Central memory CD4-positive, alpha-beta T cell (primary cell): ENCODE results near the gene MAD1L1.

ENCODE experiments used
- DNase-seq: peaks from one replicate; pipeline ENCODE4 v3.0.0; 2022

The MAD1L1 gene

DNA sequence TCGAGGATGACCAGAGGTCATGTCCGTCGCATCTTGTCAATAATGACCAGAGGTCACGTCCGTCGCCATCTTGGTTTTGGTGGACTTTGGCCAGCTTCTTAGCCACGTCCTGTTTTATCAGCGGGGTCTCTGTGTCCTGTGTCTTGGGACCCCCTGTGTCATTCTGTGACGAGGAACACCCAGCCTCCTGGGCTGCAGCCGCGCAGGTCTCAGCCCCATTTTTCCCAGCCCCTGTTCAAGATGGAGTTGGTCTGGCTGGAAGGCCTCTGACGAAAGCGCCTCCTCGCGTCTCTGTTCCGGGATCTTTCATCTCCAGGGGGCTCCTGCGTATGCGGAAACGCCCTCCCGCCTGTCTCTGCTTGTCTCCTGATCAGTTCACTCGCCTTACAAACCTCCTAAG, 428.4 kb downstream of the MAD1L1 start:
- DNase-seq, result no peak

DNA sequence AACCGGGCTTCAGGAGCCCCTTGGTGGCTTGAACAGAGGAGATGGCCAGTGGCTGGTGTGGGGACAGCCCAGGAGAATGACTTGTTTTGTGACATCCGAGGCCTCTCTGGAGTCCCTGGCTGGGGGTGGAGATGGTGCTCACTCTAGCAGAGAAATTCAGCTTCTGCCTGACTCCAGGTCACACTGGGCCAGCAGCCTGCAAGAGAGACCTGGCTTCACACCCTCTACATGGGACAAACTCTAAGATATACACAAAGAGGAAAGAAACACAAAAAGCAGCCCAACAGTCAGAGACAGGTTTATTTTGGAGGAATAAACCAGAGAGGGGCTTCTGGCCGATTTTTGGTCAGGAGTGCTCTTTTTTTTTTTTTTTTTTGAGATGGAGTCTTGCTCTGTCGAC, 429.8 kb downstream of the MAD1L1 start:
- DNase-seq, result no peak

DNA sequence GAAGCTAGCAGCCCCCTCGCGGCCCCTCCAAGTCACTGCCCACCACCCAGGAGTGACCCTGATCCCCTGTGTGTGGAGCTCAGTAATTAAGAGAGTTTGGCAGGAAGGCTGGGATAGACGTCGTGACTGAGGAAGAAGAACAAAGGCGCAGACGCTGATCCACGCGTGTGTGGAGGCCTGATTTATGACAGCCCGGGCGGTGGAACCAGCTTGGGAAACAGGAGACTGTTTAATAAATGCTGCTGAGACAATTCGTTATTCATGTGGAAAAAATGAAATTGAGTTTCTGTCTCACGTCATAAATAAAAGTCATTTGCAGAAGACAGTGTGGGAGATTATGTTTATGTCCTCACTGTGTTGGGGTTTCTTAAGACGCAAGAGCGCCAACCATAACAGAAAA, 431.8 kb downstream of the MAD1L1 start:
- DNase-seq, result no peak

DNA sequence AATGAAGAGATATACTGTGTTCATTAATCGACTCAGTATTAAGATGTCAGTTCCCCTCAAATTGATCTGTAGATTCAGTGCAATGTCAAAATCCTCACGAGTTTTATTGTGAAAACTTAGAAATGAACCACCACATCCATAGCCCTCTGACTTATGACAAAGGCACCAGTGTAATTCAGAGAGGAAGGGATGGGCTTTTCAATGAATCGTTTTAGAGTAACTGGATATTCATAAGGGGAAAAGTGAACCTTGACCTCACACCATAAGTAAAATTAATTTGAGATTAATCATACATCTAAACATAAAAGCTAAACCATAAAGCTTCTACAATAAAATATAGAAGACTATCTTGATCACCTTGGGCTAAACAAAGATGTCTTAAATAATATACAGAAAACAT, 434.6 kb downstream of the MAD1L1 start:
- no peak for DNase-seq

DNA sequence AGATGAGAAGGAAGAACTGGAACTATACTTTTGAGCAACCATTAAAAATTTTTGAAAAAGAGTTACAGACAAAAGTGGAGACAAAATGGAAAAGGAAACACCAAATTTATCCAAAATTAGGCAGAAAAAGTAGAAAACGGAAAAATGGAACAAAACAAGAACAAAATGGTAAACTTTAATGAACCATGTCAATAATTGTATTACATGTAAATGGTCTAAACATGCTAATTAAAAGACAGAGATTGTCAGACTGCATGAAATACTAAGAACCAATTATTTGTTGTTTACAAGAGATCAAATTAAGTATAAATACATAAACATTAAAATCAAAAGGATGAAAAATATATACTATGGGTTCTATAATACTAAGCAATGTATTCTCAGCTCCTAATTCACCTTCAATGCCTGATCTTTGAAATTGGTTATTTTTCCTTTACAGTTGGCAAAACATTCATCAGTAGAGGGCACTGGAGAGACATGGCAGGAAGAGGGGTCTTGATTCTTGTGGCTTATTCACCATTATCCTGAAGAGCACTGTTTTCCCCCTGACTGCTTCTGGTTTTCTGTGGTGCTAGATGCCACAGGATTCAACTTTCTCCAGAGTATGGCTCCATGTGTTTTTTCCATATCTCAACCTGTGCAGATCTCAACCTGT, 437.7 kb downstream of the MAD1L1 start:
- no peak for DNase-seq

DNA sequence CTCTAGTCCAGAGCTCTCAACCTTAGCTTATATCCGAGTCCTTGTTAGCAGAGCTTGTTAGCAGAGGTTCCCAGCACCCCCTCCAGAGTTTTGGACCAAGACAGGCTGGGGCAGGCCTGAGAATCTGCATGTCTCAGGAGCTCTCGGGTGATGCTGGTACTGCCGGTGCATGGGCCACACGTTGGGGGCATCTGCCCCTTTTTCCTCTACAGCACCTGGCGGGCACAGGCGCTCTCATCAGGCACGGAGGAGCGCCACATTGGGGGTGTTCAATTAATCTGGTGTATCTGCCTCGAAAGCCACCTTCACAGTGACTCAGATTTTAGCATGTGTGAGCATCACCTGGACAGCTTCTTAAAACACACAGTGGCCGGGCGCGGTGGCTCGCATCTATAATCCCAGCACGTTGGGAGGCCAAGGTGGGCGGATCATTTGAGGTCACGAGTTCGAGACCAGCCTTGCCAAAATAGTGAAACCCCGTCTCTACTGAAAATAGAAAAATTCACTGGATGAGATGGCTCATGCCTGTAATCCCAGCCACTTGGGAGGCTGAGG, 445.0 kb downstream of the MAD1L1 start:
- no peak for DNase-seq

DNA sequence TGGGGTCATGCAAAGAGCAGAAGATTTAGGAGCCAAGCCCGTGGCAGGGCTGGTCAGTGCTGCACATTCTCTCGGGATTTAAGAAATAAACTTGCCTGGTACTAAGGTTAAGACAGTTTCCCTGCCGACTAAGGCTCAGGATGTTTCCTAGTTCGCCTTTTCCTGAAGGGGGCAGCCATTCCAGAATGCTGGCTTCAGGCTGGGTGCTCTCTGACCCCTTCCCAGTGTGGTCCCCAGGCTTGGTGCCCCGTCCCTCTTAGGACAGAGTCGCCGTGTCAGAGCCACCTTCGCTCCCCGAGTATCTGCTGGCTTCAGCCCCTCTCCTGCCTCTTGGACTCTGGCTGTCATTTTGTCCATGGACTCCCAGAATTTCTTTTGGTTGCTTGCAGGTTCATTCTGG, 445.5 kb downstream of the MAD1L1 start:
- DNase-seq, result no peak

DNA sequence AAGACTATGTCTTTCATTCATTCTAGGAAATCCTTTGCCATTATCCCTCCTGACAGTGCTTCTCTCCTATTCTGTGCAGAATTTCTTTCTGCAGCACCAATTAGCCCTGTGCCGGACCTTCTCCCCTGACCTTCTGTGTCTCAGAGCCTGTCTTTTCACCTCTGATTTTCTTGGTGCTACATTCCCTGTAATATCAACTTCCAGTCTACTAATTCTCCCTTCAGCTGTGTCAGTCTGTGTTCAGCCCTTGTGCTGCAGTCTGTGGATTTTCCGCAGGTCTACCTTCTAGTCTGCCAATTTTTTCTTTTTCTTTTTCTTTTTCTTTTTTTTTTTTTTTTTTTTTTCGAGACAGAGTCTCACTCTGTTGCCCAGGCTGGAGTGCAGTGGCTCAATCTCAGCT, 446.9 kb downstream of the MAD1L1 start:
- no peak for DNase-seq

DNA sequence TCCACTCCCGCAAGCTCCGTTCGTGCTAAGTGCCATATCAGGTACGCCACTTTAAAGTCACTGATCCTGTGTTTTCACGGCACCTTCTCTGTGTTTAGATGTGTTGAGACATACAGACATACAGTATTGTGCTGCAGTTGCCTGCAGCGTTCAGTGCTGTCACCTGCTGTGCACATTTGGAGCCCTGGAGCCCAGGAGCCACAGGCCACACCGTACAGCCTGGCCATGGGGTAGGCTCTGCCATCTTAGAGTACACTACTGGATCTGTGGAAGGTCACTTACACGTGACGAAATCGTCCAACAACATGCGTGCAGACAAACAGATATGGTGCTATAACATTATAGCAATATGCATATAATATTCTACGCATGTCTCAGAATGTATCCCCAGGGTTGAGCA, 451.4 kb downstream of the MAD1L1 start:
- no peak for DNase-seq

DNA sequence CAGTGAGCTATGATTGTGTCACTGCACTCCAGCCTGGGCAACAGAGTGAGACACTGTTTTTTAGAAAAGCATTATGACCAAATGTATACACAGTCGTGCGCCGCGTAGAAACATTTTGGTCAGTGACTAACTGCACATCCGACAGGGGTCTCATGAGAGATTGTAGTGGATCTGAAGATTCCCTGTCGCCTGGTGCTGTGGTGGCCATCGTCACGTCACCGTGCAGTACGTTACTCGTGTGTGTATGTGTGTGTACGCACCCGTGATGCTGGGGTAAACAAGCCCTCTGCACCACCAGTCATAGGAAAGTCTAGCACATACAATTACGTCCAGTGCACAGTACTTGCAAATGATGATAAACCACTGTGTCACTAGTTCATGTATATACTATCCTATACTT, 453.3 kb downstream of the MAD1L1 start:
- no peak for DNase-seq

DNA sequence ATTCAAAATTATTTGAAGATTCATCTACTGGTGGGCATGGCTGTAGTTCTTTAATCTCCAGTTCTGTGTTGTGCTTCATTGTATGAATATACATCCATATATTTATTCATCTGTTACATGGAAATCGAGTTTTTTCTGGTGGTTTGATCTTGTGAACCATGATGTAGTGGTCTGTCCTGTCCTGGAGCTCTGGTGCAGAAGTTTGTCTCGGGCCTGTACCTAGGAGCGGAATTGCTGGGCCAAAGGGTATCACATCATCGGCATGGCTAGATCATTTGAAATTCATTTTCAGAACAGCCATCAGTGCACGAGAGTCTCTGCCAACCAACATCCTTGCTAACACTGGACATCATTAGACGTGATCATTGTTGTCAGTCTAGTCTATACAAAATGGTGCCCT, 455.6 kb downstream of the MAD1L1 start:
- DNase-seq, result no peak

DNA sequence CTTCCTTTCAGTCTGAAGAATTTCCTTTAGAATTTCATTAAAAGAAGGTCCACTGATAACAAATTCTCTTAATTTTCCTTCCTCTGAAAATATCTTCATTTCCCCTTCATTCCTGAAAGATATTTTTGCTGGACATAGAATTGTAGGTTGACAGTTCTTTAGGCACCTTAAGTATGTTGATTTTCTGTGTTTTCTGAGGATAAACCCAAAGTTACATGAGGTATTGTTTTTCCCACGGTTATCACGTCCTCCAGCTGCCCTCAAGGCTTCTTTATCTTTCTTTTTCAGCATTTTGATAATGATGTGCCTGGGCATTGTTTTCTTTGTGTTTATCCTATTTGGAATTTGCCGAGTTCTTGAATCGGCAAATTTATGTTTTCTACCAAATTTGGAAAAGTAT, 457.4 kb downstream of the MAD1L1 start:
- no peak for DNase-seq

DNA sequence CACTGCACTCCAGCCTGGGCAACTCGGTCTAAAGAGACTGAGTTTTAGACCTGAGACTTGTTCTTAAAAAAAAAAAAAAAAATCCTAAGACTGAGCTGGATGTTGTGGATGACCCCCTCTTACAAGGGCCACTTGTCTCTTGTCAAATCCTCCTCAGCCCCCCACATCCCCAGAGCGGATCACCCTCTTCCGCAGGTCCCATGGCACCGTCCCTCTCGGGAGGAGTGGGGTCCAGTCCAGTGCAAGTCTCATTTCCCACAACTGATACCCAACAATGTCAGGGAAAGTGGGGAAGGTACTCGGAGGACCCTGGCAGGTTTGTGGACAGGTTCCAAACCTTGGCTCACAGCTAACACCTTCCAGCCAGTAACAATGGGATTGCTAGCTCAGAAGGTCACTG, 462.4 kb downstream of the MAD1L1 start:
- DNase-seq, result no peak

DNA sequence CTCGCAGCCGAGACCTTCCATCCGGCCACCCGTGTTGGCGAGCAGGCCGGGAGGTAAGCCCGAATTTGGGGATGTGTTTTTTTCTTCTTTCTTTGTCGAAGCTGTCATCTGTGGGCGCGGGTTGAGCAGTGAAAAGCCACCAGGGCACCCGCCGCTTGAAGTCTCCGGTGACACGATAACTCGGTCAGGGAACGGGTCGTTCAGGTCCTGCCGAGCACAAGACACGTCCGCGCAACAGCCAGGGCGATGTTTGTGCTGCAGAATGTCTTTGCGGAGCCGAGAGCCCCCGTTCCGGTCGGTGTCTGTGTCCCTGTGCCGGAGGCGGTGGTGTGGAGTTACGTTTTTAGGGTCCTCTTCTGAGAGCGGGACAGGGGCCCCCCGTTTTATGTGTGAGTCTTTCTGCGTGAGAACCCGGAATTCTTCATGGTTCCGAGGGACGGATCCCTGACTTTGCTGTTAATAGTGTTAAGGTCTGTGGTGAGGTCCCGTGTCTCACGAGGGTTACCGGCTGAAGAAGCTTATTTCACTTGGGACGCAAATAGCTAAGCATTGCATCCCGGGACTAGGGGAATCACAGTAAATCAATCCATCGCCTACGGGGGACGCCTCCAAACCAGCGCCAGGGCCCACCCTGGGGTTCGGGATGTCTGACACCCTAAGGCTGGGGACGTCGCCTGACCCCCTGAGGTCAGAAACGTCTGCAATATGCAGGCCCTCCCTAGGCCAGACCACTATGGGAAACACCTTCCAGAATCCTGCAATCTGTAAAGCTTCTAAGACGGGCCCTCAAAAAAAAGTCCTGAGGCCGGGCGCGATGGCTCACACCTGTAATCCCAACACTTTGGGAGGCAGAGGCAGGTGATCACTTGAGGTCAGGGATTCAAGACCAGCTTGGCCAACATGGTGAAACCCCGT, 463.2 kb downstream of the MAD1L1 start:
- no peak for DNase-seq

DNA sequence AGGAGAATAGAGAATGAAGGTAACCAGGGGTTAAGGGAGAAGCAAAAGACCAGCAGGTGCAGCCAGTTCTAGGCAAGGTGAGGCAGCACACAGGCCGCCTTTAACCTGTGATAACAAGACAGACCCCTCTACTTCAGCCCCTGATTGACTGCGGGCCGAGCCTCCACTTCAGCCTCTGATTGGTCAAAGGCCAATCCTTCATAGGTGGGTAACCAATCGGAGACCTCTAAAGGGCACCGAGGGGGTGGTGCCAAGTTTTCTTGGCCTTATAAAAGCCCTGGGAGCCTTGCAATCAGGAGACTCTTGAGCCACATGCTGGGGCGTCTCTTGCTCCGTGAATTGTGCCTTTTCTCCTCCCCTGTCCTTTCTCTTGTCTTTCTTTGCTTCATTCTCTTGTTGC, 463.9 kb downstream of the MAD1L1 start:
- no peak for DNase-seq

DNA sequence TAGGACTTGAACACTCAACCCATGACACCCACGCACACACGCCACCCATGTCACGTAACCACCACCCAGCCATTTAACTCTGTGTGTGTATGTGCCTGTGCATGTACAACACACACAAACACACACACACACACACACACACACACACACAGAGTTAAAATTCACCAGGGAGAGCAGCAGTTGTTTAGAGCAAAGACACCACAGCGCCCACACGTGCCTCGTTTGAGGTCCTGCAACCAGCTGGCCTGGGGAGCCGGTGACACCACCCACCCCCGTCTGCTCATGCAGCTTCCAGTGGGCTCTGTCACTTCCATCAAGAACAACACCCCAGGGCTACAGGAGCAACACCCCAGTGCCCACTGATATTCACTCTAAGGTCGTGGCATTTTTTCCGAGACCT, 465.2 kb downstream of the MAD1L1 start:
- no peak for DNase-seq
